HG02938 (cell line): ENCODE results near the gene OR9A4.
A peak's percentile ranks its signal among the peaks of the same experiment; 100 is the strongest.

Source experiments
- ATAC-seq: cut with Tn5 transposase; IDR thresholded peaks from one replicate; pipeline ENCODE4 v1.9.1; 2021; ENCODE audit warnings: mild to moderate bottlenecking, moderate library complexity; ENCODE audit not compliant: unreplicated experiment

OR9A4 gene

DNA sequence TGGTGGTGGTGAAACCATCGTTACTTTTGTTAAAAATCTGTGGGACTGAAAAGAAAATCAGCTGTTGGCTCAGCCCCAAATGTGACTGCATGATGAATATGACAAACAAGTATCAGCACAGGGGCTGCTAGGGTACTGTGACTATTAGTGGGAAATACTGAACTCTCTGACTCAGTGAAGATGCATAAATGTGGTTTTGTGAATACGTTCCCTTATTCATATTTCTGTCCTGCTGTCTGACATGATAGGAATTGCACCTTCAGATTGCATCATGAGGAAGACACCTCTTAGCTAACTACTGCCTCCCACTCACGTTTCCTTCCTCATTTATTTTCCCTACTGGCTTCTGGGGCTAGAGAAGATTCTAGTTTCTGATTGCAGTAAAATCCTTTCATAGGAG, 29.2 kb downstream of the OR9A4 start:
- ATAC-seq = no peak

- ATAC-seq = no peak
Observed at GRCh38 chr7:141946796-141947195, 30.6 kb downstream of the OR9A4 start, which contains the start of gene CLEC5A. Gene CLEC5A, minus strand, starts transcription at chr7:141946974. Its CDS starts 682 bp downstream, at chr7:141946292.

DNA sequence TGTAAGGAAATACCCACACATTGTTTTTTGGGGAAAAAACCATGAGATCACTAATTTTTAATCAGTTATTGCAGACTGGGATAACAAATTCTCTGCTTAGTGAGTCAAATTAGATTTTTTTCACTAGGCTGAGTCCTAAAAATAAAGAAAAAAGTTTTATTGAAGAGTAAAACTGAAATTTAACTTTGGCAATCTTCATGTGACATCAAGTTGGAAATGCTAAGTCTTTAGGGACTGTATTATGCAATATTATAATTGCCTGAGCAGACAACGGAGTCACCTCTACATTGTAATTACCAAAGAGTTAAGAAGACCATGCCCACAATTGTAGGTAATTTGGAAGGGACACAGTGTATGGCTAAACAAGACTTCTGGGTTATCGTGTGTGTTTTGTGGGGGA, 32.8 kb downstream of the OR9A4 start:
- ATAC-seq = no peak

GRCh38 chr7:141949451-141949850, 33.3 kb downstream of the OR9A4 start:
- no peak for ATAC-seq

DNA sequence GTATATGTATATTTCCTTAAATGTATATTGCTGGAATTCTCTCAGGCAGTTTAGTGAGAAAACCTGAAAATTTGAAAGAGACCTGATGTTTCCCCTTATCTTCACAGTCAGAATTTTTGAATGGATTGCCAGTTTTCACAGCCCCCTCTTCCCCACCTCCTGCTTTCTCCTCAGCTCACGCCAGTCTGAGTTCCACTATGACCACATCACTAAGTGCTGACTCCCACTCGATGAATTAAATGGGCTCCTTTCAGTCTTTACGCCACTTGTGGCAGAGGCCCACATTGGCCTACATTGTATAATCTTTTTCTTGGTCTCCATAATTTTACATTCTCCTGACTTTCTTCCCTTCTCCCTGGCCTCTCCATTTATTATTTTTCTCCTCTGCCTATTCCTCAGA, 33.7 kb downstream of the OR9A4 start:
- ATAC-seq = no peak

DNA sequence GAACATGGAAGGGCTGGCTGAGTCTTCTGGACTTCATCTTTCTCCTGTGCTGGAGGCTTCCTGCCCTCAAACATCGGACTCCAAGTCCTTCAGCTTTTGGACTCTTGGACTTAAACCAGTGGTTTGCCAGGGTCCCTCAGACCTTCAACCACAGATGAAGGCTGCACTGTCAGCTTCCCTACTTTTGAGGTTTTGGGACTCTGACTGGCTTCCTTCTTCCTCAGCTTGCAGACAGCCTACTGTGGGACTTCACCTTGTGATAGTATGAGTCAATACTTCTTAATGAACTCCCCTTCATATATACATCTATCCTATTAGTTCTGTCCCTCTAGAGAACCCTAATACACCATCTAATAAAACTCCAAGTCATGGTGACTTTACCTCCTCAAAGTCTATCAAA, 34.6 kb downstream of the OR9A4 start:
- ATAC-seq = no peak

DNA sequence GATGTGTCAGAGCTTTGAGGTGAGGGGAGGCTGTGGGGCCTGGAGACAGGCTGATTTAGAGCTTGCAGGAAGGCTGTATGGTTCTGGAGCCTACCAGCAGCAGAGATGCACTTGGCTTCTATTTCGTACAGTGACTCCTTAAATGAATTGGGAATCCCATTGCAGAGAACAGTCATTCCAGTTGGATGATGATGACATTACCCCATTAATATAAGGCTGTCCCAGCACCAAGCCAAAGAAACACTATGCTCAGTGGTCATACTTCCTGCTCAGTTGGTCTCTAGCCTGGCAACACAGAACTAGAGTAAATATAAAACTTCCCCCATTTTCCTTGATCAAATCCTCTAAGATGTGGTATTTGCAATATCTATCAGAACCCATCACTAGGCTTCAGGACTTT, 36.3 kb downstream of the OR9A4 start:
- ATAC-seq = no peak

- ATAC-seq = no peak
Observed at GRCh38 chr7:141954334-141954733, 38.1 kb downstream of the OR9A4 start.

GRCh38 chr7:141956084-141956483, 39.9 kb downstream of the OR9A4 start:
- no peak for ATAC-seq

- peak; percentile 89 for ATAC-seq
Observed at GRCh38 chr7:141960687-141961422, 44.7 kb downstream of the OR9A4 start.
